ENCODE results near the gene CLEC4E. TPM values are rescaled to one million over a fixed set of nuclear protein-coding genes. Genes with fewer than 3 reads are reported as not detected.

The CLEC4E gene
- total and polyA plus RNA-seq, 2 of the 13 experiments (the other 11 are each of a cell fraction or from before 2014, with no cell fraction given): not detected

GRCh38 chr12:8581098-8581784 is 40.5 kb upstream of the CLEC4E start:
- no peaks in the 10 kb centered on the region for H3K9me3 ChIP-seq (ENCODE audit: low read length)
- ATAC-seq (no peak), FAIRE-seq (no peak), DNase-seq (ENCODE audit: low spot score) (no peak)
- POLR2A ChIA-PET: no interaction called here
- no peak overlapping the region for H3K4me2 ChIP-seq (ENCODE audit: low read depth, low read length)
- no peak overlapping the region for H3K9ac ChIP-seq (ENCODE audit: insufficient read depth, low read depth, low read length)
- CTCF ChIA-PET (ENCODE audit: low intra/inter-chr PET ratio, low total read pairs): no interaction called here
- H4K20me1 ChIP-seq (ENCODE audit: insufficient read depth, low read length): no peaks in the 10 kb centered on the region
- TF ChIP-seq ZNF556 (CRISPR knock-in tag; IDR thresholded peaks at IDR 0.05; ENCODE audit: borderline replicate concordance): no peak
- TF ChIP-seq ZNF839 (CRISPR knock-in tag; IDR thresholded peaks at IDR 0.05; ENCODE audit: borderline replicate concordance): no peak
- TF ChIP-seq ZFP1 (CRISPR knock-in tag; IDR thresholded peaks at IDR 0.05): no peak
- TF ChIP-seq PHF20 (CRISPR knock-in tag; IDR thresholded peaks at IDR 0.05): no peak
- no peak for TF ChIP-seq ZNF576 (CRISPR knock-in tag; IDR thresholded peaks at IDR 0.05)
- TF ChIP-seq POLR2A (IDR thresholded peaks at IDR 0.05; ENCODE audit: insufficient read depth in 1 of 2, low read depth in 2 of 2, low read length in 2 of 2): no peak
- no peak for TF ChIP-seq ZNF749 (CRISPR knock-in tag; IDR thresholded peaks at IDR 0.05; ENCODE audit: borderline replicate concordance)
- no peak for TF ChIP-seq ZBTB38 (CRISPR knock-in tag; IDR thresholded peaks at IDR 0.05)
- TF ChIP-seq ETV5 (CRISPR knock-in tag; IDR thresholded peaks at IDR 0.05; ENCODE audit: borderline replicate concordance): no peak
- H2AFZ ChIP-seq (ENCODE audit: low read length): no peak overlapping the region
- intact Hi-C loops (cut with micrococcal nuclease; ENCODE audit: unreplicated experiment) (no loop called here), in situ Hi-C loops (cut with HindIII; ENCODE audit: extremely low pct_ligation_motif_present, low pct_unique_long_range_greater_than_20kb) (no loop called here)
- H3K4me3 ChIP-seq (replicated peaks in 1 of 3; ENCODE audit: insufficient read depth in 1 of 3, low read depth in 2 of 3, low read length in 3 of 3): no peak overlapping the region
- no peaks in the 10 kb centered on the region for H3K79me2 ChIP-seq (ENCODE audit: insufficient read depth, low read length)
- no peaks in the 10 kb centered on the region; a peak in 1 of 5 replicates for H3K27me3 ChIP-seq (ENCODE audit: control insufficient read depth in 1 of 2, insufficient read depth in 2 of 2, low read length in 2 of 2)
- 8% methylated on average over 9 of the region's 9 CpGs for WGBS (ENCODE audit: low lambda C conversion rate)
- H3K27ac ChIP-seq (ENCODE audit: extremely low read length, insufficient read depth, low read length): no peak overlapping the region
- BruUV-seq (replicated peaks): no TSS peak
- no peaks in the 10 kb centered on the region for H3K4me1 ChIP-seq (ENCODE audit: insufficient read depth, low read length)
- H3K36me3 ChIP-seq (replicated peaks in 1 of 2; ENCODE audit: control insufficient read depth in 1 of 2, insufficient read depth in 2 of 2, low read length in 2 of 2): no peaks in the 10 kb centered on the region

- no peak overlapping the region for H3K27ac ChIP-seq (ENCODE audit: extremely low read length, insufficient read depth, low read length)
- DNase-seq (ENCODE audit: low spot score) (no peak), ATAC-seq (no peak), FAIRE-seq (no peak)
- no peak overlapping the region for H3K4me3 ChIP-seq (replicated peaks in 1 of 3; ENCODE audit: insufficient read depth in 1 of 3, low read depth in 2 of 3, low read length in 3 of 3)
- no peaks in the 10 kb centered on the region for H4K20me1 ChIP-seq (ENCODE audit: insufficient read depth, low read length)
- H3K4me2 ChIP-seq (ENCODE audit: low read depth, low read length): no peak overlapping the region
- intact Hi-C loops (cut with micrococcal nuclease; ENCODE audit: unreplicated experiment) (no loop called here), in situ Hi-C loops (cut with HindIII; ENCODE audit: extremely low pct_ligation_motif_present, low pct_unique_long_range_greater_than_20kb) (no loop called here)
- no peaks in the 10 kb centered on the region for H3K36me3 ChIP-seq (replicated peaks in 1 of 2; ENCODE audit: control insufficient read depth in 1 of 2, insufficient read depth in 2 of 2, low read length in 2 of 2)
- BruUV-seq (replicated peaks): no TSS peak
- no peak overlapping the region for H2AFZ ChIP-seq (ENCODE audit: low read length)
- WGBS (ENCODE audit: low lambda C conversion rate): 47% methylated on average over 3 of the region's 3 CpGs
- H3K4me1 ChIP-seq (ENCODE audit: insufficient read depth, low read length): no peaks in the 10 kb centered on the region
- no peaks in the 10 kb centered on the region; a peak in 1 of 5 replicates for H3K27me3 ChIP-seq (ENCODE audit: control insufficient read depth in 1 of 2, insufficient read depth in 2 of 2, low read length in 2 of 2)
- ChIA-PET POLR2A (no interaction called here), CTCF (ENCODE audit: low intra/inter-chr PET ratio, low total read pairs) (no interaction called here)
- H3K79me2 ChIP-seq (ENCODE audit: insufficient read depth, low read length): no peaks in the 10 kb centered on the region
- H3K9ac ChIP-seq (ENCODE audit: insufficient read depth, low read depth, low read length): no peak overlapping the region
- H3K9me3 ChIP-seq (ENCODE audit: low read length): no peaks in the 10 kb centered on the region
- no peak for TF ChIP-seq ZHX2 (IDR thresholded peaks at IDR 0.05; ENCODE audit: low read depth)
- TF ChIP-seq ZHX2 (CRISPR knock-in tag; IDR thresholded peaks at IDR 0.05; ENCODE audit: borderline replicate concordance): no peak
- TF ChIP-seq ZNF232 (CRISPR knock-in tag; IDR thresholded peaks at IDR 0.05; ENCODE audit: borderline replicate concordance): no peak
- TF ChIP-seq ZNF260 (CRISPR knock-in tag; IDR thresholded peaks at IDR 0.05; ENCODE audit: borderline replicate concordance, low read depth): no peak
- no peak for TF ChIP-seq ZNF20 (CRISPR knock-in tag; IDR thresholded peaks at IDR 0.05)
These were observed 37.2 kb upstream of the CLEC4E start for GRCh38 chr12:8577879-8578278.
